SIG-M5 (cell line): Measurements from ENCODE around the gene PRCD.
"Not testable (repeated sequence)": the region's sequence is repeated elsewhere in the genome, so short reads cannot be mapped to it uniquely, and the experiment has no call there.

Source experiments
- DNase-seq: peaks from one replicate; lab custom pipeline; 2025; lab: John Stamatoyannopoulos, UW

The PRCD gene

GRCh38 chr17:76527430-76528111, 12.3 kb upstream of the PRCD start:
- no peak for DNase-seq

GRCh38 chr17:76528156-76528527, 11.7 kb upstream of the PRCD start:
- no peak for DNase-seq

GRCh38 chr17:76528528-76529223, 11.2 kb upstream of the PRCD start:
- DNase-seq = no peak

DNA sequence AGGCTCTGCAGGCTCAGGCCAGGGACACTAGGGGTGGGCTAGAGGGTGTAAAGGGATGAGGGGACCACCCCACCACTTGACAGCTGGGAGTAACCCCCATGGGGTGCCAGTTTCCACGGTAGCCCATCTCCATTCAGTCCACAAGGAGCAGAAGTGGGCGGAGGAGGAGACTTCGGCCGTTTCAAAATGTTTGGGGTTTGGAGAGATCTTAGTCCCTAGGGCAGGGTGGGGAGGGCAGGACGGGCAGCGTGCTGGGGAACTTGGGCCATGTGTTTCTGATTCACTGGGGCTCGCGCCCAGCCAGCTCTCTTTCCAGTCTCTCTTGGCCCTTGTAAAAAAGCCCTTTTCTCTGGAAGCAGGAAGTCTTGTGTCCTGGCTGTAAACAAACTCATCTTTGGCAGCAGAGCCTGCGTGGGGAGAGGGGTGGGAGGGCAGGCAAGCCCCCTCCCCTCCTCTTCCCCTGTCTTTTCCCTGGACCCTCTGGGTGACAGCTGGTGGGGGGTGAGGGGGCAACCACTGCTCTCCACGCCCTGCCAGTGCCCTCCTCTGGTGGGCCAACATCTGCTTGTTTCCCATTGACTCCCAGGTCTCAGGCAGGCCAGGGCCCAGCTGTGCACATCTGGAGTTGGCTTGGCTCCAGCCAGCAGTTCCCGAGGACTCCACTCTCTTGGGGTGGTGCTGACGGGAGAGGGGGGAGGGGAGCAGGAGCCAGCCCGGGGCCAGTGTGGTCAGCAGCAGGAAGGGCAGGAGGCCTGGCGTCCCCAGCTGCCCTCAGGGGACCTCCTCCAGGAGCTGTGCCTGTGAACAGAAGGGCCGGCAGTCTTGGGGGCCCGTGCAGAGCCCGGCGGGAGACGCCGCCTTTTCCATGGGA, 10.4 kb upstream of the PRCD start:
- no peak for DNase-seq

GRCh38 chr17:76530095-76530723, 9.6 kb upstream of the PRCD start:
- DNase-seq = no peak

GRCh38 chr17:76530811-76531485, 8.9 kb upstream of the PRCD start:
- no peak for DNase-seq

DNA sequence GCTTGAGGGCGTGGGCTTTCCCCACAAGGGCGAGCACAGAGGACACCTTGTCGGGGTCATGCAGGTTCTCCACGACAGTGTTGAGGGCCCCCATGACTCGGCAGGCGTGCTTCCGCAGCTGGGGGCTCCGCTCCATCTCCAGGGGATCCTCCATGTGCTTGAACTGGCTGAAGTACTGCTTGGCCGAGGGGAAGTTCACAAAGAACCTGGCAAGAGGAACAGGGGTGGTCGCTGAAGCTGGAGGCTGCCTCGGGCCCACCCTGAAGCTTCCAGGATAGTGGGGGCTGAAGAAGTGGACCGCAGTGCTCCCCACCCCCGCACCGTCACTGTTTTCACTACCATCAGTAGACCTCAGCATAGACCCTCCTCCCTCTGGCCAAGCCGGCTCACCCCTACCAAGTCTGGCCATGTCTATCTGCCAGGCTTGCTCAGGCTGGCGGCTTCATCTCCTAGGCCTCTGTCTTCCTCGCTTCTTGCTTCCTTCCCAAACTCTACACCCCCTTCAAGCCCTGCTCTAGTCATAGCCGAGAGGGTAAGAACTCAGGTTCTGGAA, 8.3 kb upstream of the PRCD start:
- no peak for DNase-seq

GRCh38 chr17:76532072-76532651, 7.7 kb upstream of the PRCD start:
- no peak for DNase-seq

GRCh38 chr17:76533640-76534359, 6.0 kb upstream of the PRCD start:
- DNase-seq = not testable (repeated sequence)

GRCh38 chr17:76534831-76535732, 4.8 kb upstream of the PRCD start:
- DNase-seq = no peak

GRCh38 chr17:76535788-76536510, 3.9 kb upstream of the PRCD start:
- DNase-seq = no peak

DNA sequence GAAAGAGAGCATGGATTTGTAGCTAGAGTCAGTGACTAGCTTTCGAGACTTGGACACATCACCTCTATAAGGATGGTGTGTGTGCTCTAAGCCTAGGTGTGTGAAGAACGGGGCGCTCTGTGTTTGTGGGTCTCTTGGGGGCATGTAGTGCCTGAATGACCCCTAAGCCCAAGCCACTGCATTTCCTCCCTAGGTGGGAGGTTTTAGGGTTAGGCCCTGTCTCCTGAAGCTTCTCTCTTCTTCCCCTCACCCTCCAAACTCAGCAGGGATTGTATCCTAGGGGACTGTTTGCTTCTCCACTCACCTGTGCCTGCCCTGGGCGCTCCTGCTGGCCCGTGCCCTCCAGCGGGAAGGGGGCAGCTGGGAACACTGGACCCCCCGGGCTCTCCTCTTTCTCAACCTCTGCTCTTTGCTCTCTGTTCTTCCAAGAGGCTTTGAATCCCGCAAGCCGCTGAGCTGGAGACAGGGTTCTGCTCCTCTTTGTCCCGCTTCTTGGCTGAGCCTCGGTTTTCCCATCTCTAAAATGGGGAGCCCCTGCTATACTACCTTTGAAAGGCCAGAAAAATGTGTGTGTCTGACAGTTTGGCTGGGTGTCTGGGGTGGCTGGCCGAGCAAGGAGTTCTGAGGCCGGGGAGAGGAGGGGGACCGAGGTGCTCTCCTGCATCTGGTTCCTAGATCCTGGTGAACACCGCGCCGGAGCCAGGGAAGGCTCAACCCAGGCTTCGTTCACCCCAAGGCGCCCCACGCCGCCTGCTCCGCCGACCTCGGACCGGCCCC, 3.1 kb upstream of the PRCD start:
- DNase-seq = no peak

DNA sequence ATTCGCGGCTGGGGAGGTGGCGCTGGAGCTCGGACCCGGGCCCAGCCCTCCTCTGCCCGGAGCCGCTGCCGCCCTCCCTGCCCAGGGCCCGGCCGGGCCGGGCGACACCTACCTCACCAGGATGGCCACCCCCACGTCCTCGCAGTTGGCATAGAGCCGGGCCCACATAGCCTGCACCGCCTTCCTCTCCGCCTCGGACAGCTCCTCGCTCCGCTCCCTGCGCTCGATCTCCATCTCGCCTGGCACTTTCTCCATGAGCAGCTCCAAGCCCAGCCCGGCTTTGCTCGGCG, 2.6 kb upstream of the PRCD start:
- DNase-seq = no peak

- DNase-seq = no peak
Measured at GRCh38 chr17:76537578-76538280, 2.1 kb upstream of the PRCD start, which contains the start of gene CYGB. Gene CYGB, minus strand, starts transcription at chr17:76537709. Its CDS starts 167 bp downstream, at chr17:76537542.

- DNase-seq = no peak
Measured at GRCh38 chr17:76538281-76538931, 1.4 kb upstream of the PRCD start.

- no peak for DNase-seq
Measured at GRCh38 chr17:76538941-76539570, 788 bp upstream of the PRCD start.
